RKO (cell line): Measurements from ENCODE around the gene U2AF2.

ENCODE experiments used
- DNase-seq: peaks from one replicate; pipeline ENCODE4 v3.0.0-alpha.2; 2016; ENCODE audit warnings: low spot score

Gene U2AF2

GRCh38 chr19:55676383-55676782, 21.5 kb downstream of the U2AF2 start:
- peak; percentile 68 for DNase-seq

GRCh38 chr19:55676889-55677505, 22.2 kb downstream of the U2AF2 start:
- no peak for DNase-seq

- no peak for DNase-seq
These were observed 22.8 kb downstream of the U2AF2 start for GRCh38 chr19:55677572-55678028.

GRCh38 chr19:55678121-55678671, 23.4 kb downstream of the U2AF2 start:
- no peak for DNase-seq

GRCh38 chr19:55679343-55680257, 24.8 kb downstream of the U2AF2 start:
- DNase-seq: peak; percentile 83

- DNase-seq: no peak
These were observed 25.7 kb downstream of the U2AF2 start for GRCh38 chr19:55680339-55681130.

GRCh38 chr19:55681131-55682092, 26.6 kb downstream of the U2AF2 start:
- no peak for DNase-seq

- DNase-seq: no peak
These were observed 28.8 kb downstream of the U2AF2 start for GRCh38 chr19:55683449-55684261.

GRCh38 chr19:55684946-55685681, 30.3 kb downstream of the U2AF2 start:
- DNase-seq: no peak

- no peak for DNase-seq
These were observed 30.9 kb downstream of the U2AF2 start for GRCh38 chr19:55685776-55686175.

GRCh38 chr19:55686311-55687050, 31.6 kb downstream of the U2AF2 start:
- no peak for DNase-seq

GRCh38 chr19:55687281-55688201, 32.7 kb downstream of the U2AF2 start:
- no peak for DNase-seq

GRCh38 chr19:55688422-55689218, 33.8 kb downstream of the U2AF2 start:
- DNase-seq: no peak

GRCh38 chr19:55689411-55690108, 34.7 kb downstream of the U2AF2 start:
- no peak for DNase-seq

- DNase-seq: no peak
These were observed 35.4 kb downstream of the U2AF2 start for GRCh38 chr19:55690109-55690768.
